ENCODE data around the gene CFL1.

- no peak for TF ChIP-seq CTCF (conservative IDR thresholded peaks at IDR 0.05 in 1 of 2, IDR thresholded peaks at IDR 0.05 in 1 of 2; ENCODE audit: low read depth in 1 of 2, low read length in 2 of 2)
- TF ChIP-seq EZH2 (IDR thresholded peaks at IDR 0.05; ENCODE audit: low read length, missing control alignments) = no peak
Measured at GRCh38 chr11:65855927-65856363, 2.0 kb downstream of the CFL1 start.
